Neural cell (in vitro differentiated cells): Measurements from ENCODE around the gene ZBTB37. TPM values are rescaled to one million over a fixed set of nuclear protein-coding genes. Genes with fewer than 3 reads are reported as not detected.
A peak's percentile ranks its signal among the peaks of the same experiment; 100 is the strongest.

ENCODE experiments used
- H2AFZ ChIP-seq: fragments of 200-600, 300-800 bp; sonication (generic), shearing (Covaris generic); 2 replicates; pipeline ENCODE4 v1.6.0; 2014; ENCODE audit warnings: low read depth, mild to moderate bottlenecking, antibody characterized with exemption, low read length, moderate library complexity
- H3F3A ChIP-seq: fragments of 200-600 bp; shearing (Covaris generic); 2 replicates; pipeline ENCODE4 v1.6.1; 2016; ENCODE audit warnings: mild to moderate bottlenecking, moderate library complexity, mixed read lengths, antibody characterized with exemption, low read length; ENCODE audit not compliant: insufficient read depth, poor library complexity, severe bottlenecking
- H3K27ac ChIP-seq: fragments of 200-600, 300-800 bp; sonication (generic), shearing (Covaris generic); 2 replicates; pipeline ENCODE4 v1.5.1; 2014; ENCODE audit warnings: mild to moderate bottlenecking, low read length, moderate library complexity
- H3K27me3 ChIP-seq: fragments of 300-800, 200-600 bp; sonication (generic), shearing (Covaris generic); 2 replicates; pipeline ENCODE4 v1.6.0; 2014; ENCODE audit warnings: mild to moderate bottlenecking, low read depth, low read length, moderate library complexity; ENCODE audit not compliant: insufficient read depth
- H3K36me3 ChIP-seq: fragments of 300-800, 200-600 bp; sonication (generic), shearing (Covaris generic); 2 replicates; pipeline ENCODE4 v1.5.1; 2014; ENCODE audit warnings: mild to moderate bottlenecking, antibody characterized with exemption, low read length, moderate library complexity; ENCODE audit not compliant: insufficient read depth
- H3K4me2 ChIP-seq: fragments of 300-800, 200-600 bp; sonication (generic), shearing (Covaris generic); 2 replicates; pipeline ENCODE4 v1.6.0; 2014; ENCODE audit warnings: mild to moderate bottlenecking, low read length
- H3K4me3 ChIP-seq: fragments of 300-800, 200-600 bp; sonication (generic), shearing (Covaris generic); 2 replicates; pipeline ENCODE4 v1.5.1; 2014; ENCODE audit warnings: mild to moderate bottlenecking, low read length, moderate library complexity
- H3K79me2 ChIP-seq: fragments of 200-600 bp; shearing (Covaris generic); replicated peaks from 2 replicates; pipeline ENCODE4 v1.6.0; 2014; ENCODE audit warnings: mild to moderate bottlenecking, low read length, moderate library complexity; ENCODE audit not compliant: insufficient read depth
- H3K9ac ChIP-seq: fragments of 300-800, 200-600 bp; sonication (generic), shearing (Covaris generic); 2 replicates; pipeline ENCODE4 v1.6.1; 2016; ENCODE audit warnings: mild to moderate bottlenecking, low read length, mixed read lengths
- H3K9me2 ChIP-seq: fragments of 200-600 bp; shearing (Covaris generic); 2 replicates; pipeline ENCODE4 v1.6.1; 2016; ENCODE audit warnings: mild to moderate bottlenecking, low read length, mixed read lengths; ENCODE audit not compliant: insufficient read depth
- H3K9me3 ChIP-seq: fragments of 200-600, 300-800 bp; sonication (generic), shearing (Covaris generic); 2 replicates; pipeline ENCODE4 v1.6.1; 2016; ENCODE audit warnings: mild to moderate bottlenecking, mixed run types, low read length, moderate library complexity, mixed read lengths
- H4K20me1 ChIP-seq: fragments of 200-600 bp; shearing (Covaris generic); 2 replicates; pipeline ENCODE4 v1.6.1; 2016; ENCODE audit warnings: mild to moderate bottlenecking, mixed run types; ENCODE audit not compliant: insufficient read depth
- EP300 ChIP-seq: fragments of 450-650 bp; conservative IDR thresholded peaks from 2 replicates; pipeline ENCODE4 v1.6.1; 2014; ENCODE audit warnings: antibody characterized with exemption, mild to moderate bottlenecking, moderate library complexity; ENCODE audit not compliant: poor library complexity, severe bottlenecking
- EZH2 ChIP-seq: fragments of 200-600, 300-800 bp; shearing (Covaris generic), sonication (generic); IDR thresholded peaks from 2 replicates; pipeline ENCODE4 v1.6.1; 2014; ENCODE audit warnings: antibody characterized with exemption, low read length, borderline replicate concordance, mild to moderate bottlenecking; ENCODE audit not compliant: insufficient read depth, poor library complexity, severe bottlenecking
- MXI1 ChIP-seq: fragments of 450-650 bp; conservative IDR thresholded peaks from 2 replicates; pipeline ENCODE4 v1.6.1; 2014; ENCODE audit warnings: antibody characterized with exemption, mild to moderate bottlenecking; ENCODE audit not compliant: poor library complexity, severe bottlenecking
- POLR2AphosphoS5 ChIP-seq: IDR thresholded peaks from 2 replicates; pipeline ENCODE4 v1.6.1; 2012
- RAD21 ChIP-seq: fragments of 450-650 bp; conservative IDR thresholded peaks from 2 replicates; pipeline ENCODE4 v1.6.1; 2014; ENCODE audit warnings: antibody characterized with exemption, mild to moderate bottlenecking, moderate library complexity
- SMC3 ChIP-seq: fragments of 450-650 bp; conservative IDR thresholded peaks from 2 replicates; pipeline ENCODE4 v1.6.1; 2014; ENCODE audit warnings: antibody characterized with exemption, mild to moderate bottlenecking, moderate library complexity; ENCODE audit not compliant: poor library complexity
- TAF1 ChIP-seq: IDR thresholded peaks from 2 replicates; pipeline ENCODE4 v1.6.1; 2012; ENCODE audit warnings: low read depth
- polyA plus RNA-seq: library from polyadenylated mRNA; depleted of rRNA; stranded (reverse); fragments of >200 nt; gene quantifications from 2 replicates; pipeline ENCODE4 v1.2.3, GENCODE V29; 2014
- TF ChIP-seq, protein P1 (sequence below): fragments of 450-650 bp; IDR thresholded peaks from 2 replicates; pipeline ENCODE4 v1.5.1; 2014; ENCODE audit warnings: antibody characterized with exemption, mild to moderate bottlenecking, moderate library complexity; ENCODE audit not compliant: poor library complexity, severe bottlenecking
- TF ChIP-seq, protein P2 (sequence below): IDR thresholded peaks from 2 replicates; pipeline ENCODE4 v1.6.1; 2012; ENCODE audit warnings: borderline replicate concordance

Gene ZBTB37
- polyA plus RNA-seq, 1 donor from 2014 or later = 14.6 TPM

DNA sequence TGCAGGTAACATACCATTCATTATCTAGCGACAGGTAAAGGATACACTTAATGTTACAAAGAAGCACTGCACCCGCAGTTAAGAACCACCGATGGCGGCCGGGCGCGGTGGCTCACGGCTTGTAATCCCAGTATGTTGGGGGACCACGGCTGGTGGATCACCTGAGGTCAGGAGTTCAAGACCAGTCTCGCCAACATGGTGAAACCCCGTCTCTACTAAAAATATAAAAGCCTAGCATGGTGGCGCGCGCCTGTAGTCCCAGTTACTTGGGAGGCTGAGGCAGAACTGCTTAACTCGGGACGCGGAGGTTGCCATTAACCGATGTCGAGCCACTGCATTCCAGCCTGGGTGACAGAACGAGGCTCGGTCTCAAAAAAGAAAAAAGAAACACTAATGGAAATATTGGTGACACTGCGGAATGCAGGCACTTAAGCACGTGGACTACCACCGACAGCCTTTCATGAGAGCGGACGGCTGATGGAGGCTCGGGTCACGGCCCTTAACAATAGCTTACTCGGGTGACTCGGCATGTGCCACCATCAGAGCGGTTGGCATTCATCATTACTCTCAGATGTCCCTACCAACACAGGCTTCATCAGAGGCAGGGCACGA lies 933 bp upstream of the ZBTB37 start:
- peak overlapping the region; percentile 84 for H2AFZ ChIP-seq
- H3K9ac ChIP-seq = peak overlapping the region; percentile 80
- TF ChIP-seq MXI1 (no peak), POLR2AphosphoS5 (no peak), RAD21 (no peak), TAF1 (no peak), EZH2 (no peak), EP300 (no peak), SMC3 (no peak)
- TF ChIP-seq, protein P1, sequence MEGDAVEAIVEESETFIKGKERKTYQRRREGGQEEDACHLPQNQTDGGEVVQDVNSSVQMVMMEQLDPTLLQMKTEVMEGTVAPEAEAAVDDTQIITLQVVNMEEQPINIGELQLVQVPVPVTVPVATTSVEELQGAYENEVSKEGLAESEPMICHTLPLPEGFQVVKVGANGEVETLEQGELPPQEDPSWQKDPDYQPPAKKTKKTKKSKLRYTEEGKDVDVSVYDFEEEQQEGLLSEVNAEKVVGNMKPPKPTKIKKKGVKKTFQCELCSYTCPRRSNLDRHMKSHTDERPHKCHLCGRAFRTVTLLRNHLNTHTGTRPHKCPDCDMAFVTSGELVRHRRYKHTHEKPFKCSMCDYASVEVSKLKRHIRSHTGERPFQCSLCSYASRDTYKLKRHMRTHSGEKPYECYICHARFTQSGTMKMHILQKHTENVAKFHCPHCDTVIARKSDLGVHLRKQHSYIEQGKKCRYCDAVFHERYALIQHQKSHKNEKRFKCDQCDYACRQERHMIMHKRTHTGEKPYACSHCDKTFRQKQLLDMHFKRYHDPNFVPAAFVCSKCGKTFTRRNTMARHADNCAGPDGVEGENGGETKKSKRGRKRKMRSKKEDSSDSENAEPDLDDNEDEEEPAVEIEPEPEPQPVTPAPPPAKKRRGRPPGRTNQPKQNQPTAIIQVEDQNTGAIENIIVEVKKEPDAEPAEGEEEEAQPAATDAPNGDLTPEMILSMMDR = no peak
- TF ChIP-seq, protein P2, sequence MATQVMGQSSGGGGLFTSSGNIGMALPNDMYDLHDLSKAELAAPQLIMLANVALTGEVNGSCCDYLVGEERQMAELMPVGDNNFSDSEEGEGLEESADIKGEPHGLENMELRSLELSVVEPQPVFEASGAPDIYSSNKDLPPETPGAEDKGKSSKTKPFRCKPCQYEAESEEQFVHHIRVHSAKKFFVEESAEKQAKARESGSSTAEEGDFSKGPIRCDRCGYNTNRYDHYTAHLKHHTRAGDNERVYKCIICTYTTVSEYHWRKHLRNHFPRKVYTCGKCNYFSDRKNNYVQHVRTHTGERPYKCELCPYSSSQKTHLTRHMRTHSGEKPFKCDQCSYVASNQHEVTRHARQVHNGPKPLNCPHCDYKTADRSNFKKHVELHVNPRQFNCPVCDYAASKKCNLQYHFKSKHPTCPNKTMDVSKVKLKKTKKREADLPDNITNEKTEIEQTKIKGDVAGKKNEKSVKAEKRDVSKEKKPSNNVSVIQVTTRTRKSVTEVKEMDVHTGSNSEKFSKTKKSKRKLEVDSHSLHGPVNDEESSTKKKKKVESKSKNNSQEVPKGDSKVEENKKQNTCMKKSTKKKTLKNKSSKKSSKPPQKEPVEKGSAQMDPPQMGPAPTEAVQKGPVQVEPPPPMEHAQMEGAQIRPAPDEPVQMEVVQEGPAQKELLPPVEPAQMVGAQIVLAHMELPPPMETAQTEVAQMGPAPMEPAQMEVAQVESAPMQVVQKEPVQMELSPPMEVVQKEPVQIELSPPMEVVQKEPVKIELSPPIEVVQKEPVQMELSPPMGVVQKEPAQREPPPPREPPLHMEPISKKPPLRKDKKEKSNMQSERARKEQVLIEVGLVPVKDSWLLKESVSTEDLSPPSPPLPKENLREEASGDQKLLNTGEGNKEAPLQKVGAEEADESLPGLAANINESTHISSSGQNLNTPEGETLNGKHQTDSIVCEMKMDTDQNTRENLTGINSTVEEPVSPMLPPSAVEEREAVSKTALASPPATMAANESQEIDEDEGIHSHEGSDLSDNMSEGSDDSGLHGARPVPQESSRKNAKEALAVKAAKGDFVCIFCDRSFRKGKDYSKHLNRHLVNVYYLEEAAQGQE = no peak
- peak overlapping the region; percentile 90 for H3K4me2 ChIP-seq
- H3K9me2 ChIP-seq = no peaks in the 10 kb centered on the region
- H4K20me1 ChIP-seq = no peaks in the 10 kb centered on the region
- peak overlapping the region; percentile 91 for H3K27ac ChIP-seq
- peaks cover 7% of the 10 kb centered on the region for H3F3A ChIP-seq
- peak overlapping the region; percentile 93 for H3K4me3 ChIP-seq
- peaks cover 6% of the 10 kb centered on the region for H3K36me3 ChIP-seq
- H3K79me2 ChIP-seq = peaks cover 27% of the 10 kb centered on the region
- H3K9me3 ChIP-seq = no peaks in the 10 kb centered on the region
- no peaks in the 10 kb centered on the region for H3K27me3 ChIP-seq

DNA sequence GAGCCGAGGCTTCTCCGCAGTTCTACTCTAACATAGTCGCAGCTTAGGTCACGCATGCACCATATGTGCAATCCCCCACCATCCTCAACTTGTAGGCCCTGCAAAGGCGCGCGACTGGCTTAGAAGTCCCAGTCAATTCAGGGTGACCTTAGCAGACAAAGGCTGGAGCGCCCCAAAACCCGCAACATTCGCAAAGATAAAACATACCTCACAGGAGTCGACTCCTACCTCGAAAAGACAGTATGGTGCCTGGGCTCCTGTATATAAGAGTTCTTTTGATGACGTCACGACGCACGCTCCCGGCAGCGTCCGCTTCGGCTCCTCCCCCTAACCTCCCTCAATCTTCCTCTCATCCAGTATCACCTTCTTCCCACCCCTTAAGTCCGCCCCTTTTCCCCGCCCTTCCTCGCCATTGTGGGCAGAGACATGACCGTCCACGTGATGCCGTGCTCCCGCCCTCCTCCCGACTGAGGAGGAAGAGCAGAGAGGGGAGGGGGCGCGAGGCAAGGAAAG lies 371 bp upstream of the ZBTB37 start, which contains the start of gene GAS5:
Gene GAS5, minus strand, starts transcription at position 237 of the 513 bp plus-strand sequence.
- Histone ChIP-seq H3K36me3 (peaks cover 6% of the 10 kb centered on the region), H3K27me3 (no peaks in the 10 kb centered on the region), H3K27ac (peak within 1 kb of the TSS; percentile 91), H3K9ac (peak within 1 kb of the TSS; percentile 95), H3F3A (peaks cover 7% of the 10 kb centered on the region), H3K9me2 (no peaks in the 10 kb centered on the region), H3K79me2 (peaks cover 27% of the 10 kb centered on the region), H2AFZ (peak within 1 kb of the TSS; percentile 84), H3K9me3 (no peaks in the 10 kb centered on the region), H3K4me2 (peak within 1 kb of the TSS; percentile 90), H3K4me3 (peak within 1 kb of the TSS; percentile 93), H4K20me1 (no peaks in the 10 kb centered on the region)
- TF ChIP-seq, protein P2 = peak; percentile 90
- TF ChIP-seq SMC3 = no peak
- no peak for TF ChIP-seq EZH2
- peak; percentile 96 for TF ChIP-seq MXI1
- TF ChIP-seq RAD21 = no peak
- peak; percentile 98 for TF ChIP-seq POLR2AphosphoS5
- peak; percentile 95 for TF ChIP-seq TAF1
- TF ChIP-seq, protein P1 = no peak
